Left hindlimb (tissue), 1 donor: Measurements from ENCODE around the gene SLC38A3.

Experiments used
- DNase-seq: peaks from one replicate; pipeline ENCODE4 v3.0.0-alpha.2; 2018

Gene SLC38A3

DNA sequence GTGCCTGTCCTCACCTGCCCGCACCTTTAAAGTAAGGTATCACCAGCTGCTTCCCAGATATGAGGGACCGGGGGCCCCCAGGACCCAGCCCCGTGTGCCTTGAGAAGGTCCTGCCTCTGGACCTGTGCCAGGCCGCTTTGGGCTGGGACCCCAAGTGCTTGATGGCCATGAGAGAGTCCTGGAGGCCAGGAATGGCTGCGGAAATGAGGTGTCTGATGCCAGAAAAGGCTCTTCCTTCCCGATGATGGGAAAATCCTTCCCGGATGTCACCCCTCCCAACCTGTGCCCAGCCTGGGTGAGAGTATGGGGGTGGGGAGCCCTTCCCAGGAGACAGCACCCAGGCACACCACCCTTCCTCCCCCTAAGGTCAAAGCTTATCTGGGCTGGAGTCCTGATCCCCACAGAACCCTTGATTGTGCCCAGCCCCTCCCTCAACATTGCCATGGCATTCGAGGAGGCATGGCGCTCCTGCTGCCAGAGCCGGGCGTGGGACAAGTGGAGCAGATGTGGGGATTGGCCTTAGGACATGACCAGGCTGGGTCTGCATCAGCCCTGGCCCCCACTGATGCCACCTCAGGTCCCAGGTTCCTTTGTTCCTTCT lies 35.7 kb upstream of the SLC38A3 start:
- no peak for DNase-seq

- DNase-seq = no peak
Observed at GRCh38 chr3:50169858-50170257, 35.2 kb upstream of the SLC38A3 start.

DNA sequence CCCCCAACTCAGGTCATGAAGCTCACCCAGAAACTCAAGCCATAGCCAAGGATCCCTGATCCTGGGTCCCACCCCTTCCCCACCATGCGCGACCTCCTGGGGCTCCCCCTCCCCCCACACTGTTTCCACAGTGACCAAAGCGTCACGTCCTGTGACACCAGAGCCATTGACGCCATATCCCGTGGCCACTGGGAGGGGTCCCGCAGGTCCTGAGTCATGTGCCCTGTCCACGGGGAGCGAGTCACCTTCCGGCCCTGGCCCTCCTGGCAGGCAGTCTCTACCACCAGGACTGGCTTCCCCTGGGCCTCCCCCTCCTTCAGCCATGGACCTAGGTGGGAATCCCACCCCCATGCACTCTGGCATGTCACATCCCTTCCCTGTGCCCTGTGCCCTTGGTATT lies 34.4 kb upstream of the SLC38A3 start:
- no peak for DNase-seq

GRCh38 chr3:50171540-50172301 lies 33.4 kb upstream of the SLC38A3 start:
- no peak for DNase-seq

- DNase-seq = no peak
Observed at GRCh38 chr3:50172626-50173220, 32.3 kb upstream of the SLC38A3 start.

DNA sequence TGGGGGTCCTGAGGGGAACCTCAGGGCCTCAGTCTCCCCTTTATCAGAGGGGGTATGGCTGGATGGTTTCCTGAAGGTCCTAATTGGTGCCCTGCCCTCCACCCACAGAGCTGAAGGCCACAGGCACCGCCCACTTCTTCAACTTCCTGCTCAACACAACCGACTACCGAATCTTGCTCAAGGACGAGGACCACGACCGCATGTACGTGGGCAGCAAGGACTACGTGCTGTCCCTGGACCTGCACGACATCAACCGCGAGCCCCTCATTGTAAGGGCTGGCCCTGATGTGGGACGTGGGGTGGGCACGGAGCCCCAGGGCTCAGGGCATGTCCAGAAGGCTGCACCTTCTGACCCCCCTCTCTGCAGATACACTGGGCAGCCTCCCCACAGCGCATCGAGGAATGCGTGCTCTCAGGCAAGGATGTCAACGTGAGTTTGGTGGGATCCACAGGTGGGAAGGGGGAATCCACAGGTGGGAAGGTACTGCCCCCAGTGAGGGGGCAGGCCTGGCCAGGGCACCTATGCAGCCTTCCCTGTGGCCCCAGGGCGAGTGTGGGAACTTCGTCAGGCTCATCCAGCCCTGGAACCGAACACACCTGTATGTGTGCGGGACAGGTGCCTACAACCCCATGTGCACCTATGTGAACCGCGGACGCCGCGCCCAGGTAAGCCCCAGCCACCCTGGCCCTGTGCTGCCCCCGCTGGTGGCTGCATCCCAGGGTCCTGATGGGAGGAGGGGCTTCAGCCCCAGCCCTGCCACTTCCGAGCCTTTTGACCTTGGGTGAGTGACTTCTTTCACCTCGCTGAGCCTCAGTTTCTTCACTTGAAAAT lies 31.2 kb upstream of the SLC38A3 start:
- DNase-seq = peak; percentile 22

- DNase-seq = peak; percentile 8
Observed at GRCh38 chr3:50174517-50174895, 30.6 kb upstream of the SLC38A3 start.

GRCh38 chr3:50174947-50175524 lies 30.0 kb upstream of the SLC38A3 start:
- DNase-seq = peak; percentile 15

DNA sequence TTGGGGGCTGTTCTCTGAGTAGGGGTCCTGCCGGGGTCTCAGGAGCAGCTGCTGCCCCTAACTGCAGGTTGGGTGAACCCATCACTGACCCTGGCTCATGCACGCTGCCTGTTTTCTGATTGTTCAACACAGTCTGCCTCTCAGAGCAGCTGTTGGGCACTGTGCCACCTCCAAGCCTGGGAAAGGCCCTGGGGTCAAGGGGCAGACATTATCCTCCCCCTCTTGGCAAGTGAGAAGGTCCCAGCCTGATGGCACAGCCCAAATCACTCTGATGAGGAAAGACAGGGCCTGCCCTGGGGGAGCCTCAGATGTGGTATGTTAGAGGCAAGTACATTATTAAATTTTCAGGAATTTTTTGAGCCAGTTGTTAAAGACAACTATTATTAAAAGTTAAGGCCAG lies 27.7 kb upstream of the SLC38A3 start:
- DNase-seq = peak; percentile 23

- DNase-seq = no peak
Observed at GRCh38 chr3:50179710-50180109, 25.4 kb upstream of the SLC38A3 start.

- peak; percentile 6 for DNase-seq
Observed at GRCh38 chr3:50181985-50182384, 23.1 kb upstream of the SLC38A3 start.

- DNase-seq = no peak
Observed at GRCh38 chr3:50182533-50183099, 22.5 kb upstream of the SLC38A3 start.

DNA sequence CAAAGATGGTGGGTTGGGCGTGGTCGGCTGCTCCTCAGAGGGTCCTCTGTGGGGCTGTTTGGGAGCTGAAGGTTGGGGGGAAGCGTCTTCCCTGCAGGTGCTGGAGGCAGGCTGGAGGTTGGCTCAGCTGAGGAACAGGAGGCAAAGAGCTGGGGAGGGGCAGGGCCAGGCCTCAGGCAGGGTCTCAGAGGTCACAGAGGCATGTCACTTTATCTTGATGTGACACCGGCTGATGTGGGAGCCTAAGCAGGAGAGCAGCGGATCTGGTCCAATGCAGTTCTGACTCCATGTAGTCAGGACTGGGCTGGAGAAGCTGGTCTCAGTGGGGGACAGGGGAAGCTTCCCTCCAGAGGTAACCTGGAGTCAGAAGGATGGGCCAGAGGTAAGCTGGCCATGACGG lies 21.3 kb upstream of the SLC38A3 start:
- peak; percentile 25 for DNase-seq

- DNase-seq = peak; percentile 23
Observed at GRCh38 chr3:50184242-50184978, 20.7 kb upstream of the SLC38A3 start.

DNA sequence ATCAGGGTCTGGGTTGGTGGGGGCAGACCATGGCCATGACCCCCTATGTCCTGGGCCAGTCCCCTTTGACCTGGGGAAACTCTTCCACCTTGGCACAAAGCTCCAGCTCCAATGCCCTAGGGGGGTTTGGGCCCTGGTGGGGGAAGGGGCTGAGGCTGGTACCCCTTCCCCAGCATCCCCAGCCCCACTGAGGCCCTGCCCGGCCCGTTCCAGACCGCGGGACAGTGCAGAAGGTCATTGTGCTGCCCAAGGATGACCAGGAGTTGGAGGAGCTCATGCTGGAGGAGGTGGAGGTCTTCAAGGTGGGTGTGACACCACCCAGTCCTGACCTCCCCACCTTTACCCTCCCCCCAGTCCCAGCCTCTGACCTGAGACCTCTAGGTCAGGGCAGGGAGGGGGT lies 19.8 kb upstream of the SLC38A3 start:
- DNase-seq = no peak

DNA sequence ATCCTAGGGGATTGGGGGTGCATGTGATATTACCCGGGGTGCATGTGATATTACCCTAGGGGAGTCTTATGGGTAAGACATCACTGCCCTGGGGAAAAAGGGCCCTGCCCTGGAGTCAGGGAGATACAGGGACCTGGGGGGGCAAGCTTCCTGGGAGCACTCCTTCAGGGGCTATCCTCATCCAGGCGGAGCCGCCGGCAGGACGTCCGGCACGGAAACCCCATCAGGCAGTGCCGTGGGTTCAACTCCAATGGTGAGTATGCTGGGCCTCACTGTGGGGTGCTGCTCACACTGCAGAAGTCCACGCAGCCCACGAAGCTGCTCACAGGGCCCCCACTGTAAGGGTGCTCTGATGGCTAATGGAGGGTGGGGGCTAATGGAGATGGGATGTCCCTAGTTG lies 19.0 kb upstream of the SLC38A3 start:
- peak; percentile 30 for DNase-seq

GRCh38 chr3:50187750-50188149 lies 17.3 kb upstream of the SLC38A3 start:
- no peak for DNase-seq

DNA sequence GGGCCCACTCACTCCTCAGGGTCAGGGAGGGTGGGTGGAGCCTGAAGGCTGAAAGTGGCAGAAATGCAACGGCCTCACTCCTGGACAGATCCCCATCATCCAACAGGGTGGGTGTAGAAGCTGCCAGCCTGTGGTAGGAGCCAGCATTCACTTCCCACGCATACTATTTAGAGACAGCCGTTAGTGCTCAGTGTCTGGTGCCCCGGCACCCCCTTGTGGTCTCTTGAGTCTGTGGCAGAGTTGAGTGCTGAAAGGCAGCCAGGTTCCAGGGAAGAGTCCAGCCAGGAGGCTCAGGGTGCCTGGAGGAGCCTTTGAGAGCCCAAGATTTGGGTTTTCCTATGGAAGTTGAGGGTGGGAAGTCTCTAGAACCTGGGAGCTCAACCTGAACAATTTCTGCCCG lies 15.8 kb upstream of the SLC38A3 start:
- DNase-seq = peak; percentile 85

- no peak for DNase-seq
Observed at GRCh38 chr3:50189989-50190388, 15.1 kb upstream of the SLC38A3 start.

DNA sequence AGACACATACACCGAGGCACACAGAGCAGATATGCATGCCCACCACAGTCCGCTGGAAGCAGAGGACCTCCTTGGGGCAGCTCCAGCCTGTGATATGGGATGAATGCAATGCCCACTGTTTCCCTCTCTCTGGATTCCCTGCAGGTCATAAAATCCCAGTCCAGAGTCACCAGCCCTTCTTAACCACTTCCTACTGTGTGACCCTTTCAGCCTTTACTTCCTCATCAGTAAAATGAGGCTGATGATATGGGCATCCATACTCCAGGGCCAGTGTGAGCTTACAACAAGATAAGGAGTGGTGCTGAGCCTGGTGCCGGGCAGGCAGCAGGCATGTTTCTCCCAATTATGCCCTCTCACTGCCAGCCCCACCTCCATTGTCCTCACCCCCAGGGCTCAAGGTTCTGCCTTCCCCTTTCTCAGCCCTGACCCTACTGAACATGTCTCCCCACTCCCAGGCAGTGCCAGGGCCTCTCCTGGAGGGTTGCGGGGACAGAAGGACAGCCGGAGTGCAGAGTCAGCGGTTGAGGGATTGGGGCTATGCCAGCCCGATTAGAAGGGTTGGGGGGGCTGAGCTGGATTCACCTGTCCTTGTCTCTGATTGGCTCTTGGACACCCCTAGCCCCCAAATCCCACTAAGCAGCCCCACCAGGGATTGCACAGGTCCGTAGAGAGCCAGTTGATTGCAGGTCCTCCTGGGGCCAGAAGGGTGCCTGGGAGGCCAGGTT lies 14.0 kb upstream of the SLC38A3 start, which contains the start of gene GNAT1:
Gene GNAT1, plus strand, starts transcription at position 675 of the 725 bp plus-strand sequence. CDS start 116 bp downstream, outside the sequence.
- no peak for DNase-seq

DNA sequence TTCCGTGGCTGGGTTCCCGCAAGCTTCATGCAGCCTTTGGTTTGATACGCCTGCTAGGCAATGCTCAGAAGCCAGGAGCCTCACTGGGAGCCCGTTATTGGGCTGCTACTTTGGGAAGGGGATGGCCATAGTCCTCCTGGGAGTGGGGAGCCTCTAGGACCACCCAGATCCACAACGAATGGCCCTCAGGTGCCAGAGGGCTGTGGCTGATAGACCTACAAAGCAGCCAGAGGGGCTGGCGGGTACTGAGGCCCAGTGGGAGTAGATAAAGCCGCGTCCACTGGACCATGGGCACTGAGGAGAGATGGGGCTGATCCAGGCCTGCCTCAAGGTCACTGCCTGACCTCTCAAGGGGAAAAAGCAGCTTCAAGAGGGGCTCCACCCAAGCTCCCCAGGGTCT lies 12.9 kb upstream of the SLC38A3 start:
- no peak for DNase-seq
